DMS114 treated with DMSO at 0.1 percent for 48 hours (cell line): ENCODE results near the gene ERAP2.
"Not testable (repeated sequence)": the region's sequence is repeated elsewhere in the genome, so short reads cannot be mapped to it uniquely, and the experiment has no call there.

Experiments
- DNase-seq: peaks from one replicate; lab custom pipeline; 2025; ENCODE audit not compliant: unreplicated experiment; lab: John Stamatoyannopoulos, UW

ERAP2 gene

DNA sequence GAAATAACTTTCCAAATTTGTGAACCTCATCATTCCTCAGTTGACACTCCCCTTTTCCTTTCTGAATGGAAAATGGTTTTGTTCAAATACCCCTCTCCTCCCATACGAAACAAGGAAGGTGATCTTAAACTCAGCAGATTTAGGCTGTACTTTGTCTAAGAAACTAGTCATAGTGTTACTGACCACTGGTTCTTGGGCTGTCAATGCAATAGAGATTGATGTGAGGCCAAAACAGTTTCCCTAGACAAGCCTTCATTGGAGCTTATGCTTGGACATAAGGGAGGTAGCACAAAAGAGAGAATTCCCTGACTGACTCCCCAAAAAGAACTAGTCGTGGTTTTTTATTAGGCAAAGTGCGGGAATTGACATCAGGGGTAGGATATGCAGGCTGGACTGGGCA is 54.3 kb downstream of the ERAP2 start:
- DNase-seq: no peak

DNA sequence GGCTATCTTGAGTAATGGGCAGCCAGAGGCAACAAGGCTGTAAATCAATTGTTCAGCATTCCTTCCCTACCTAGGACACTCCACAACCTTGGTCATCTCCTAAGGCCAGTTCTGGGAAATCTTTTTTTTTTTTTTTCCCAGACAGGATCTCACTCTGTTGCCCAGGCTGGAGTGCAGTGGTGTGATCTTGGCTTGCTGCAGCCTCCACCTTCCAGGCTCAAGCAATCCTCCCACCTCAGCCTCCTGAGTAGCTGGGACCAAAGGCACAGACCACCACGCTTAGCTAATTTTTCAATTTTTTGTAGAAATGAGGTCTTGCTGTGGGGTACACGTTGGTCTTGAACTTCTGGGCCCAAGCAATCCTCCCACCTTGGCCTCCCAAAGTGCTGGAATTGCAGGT is 54.7 kb downstream of the ERAP2 start:
- not testable (repeated sequence) for DNase-seq

DNA sequence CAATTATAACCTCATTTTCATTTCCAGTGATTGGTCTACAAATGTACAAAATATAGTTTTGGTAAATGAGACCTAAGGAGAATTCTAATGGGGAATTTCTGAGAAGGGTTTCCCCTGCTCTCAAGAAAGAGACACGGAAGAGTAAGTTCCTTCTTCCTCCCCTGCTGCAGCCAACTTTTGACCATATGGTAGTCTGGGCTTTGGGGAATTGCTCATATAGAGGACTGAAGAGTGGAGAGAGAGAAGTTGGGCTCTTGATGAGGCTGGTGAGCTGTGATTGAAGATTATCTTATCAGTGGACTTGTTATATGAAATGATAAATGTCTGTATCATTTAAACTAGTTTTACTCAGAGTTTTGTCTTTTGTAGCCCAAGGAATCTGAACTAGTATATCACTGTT is 55.3 kb downstream of the ERAP2 start:
- no peak for DNase-seq

DNA sequence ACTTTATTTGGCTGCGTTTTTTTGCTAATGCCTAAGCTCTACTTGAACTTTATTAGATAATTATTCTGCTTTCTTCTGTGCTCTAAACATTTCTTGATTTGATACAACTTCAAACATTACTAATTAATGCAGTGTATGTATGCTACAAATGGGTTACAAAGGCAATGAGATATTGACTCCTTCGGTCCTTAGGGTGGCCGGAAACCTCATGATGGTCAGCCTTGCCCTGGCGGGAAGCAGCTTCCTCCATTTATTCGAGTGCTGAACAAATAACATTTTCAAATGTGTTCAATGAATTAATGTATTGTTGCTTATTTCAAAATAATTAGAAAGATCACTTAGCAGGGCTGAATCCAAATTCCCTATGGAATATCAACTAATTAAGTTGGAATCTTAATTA is 55.7 kb downstream of the ERAP2 start:
- no peak for DNase-seq

DNA sequence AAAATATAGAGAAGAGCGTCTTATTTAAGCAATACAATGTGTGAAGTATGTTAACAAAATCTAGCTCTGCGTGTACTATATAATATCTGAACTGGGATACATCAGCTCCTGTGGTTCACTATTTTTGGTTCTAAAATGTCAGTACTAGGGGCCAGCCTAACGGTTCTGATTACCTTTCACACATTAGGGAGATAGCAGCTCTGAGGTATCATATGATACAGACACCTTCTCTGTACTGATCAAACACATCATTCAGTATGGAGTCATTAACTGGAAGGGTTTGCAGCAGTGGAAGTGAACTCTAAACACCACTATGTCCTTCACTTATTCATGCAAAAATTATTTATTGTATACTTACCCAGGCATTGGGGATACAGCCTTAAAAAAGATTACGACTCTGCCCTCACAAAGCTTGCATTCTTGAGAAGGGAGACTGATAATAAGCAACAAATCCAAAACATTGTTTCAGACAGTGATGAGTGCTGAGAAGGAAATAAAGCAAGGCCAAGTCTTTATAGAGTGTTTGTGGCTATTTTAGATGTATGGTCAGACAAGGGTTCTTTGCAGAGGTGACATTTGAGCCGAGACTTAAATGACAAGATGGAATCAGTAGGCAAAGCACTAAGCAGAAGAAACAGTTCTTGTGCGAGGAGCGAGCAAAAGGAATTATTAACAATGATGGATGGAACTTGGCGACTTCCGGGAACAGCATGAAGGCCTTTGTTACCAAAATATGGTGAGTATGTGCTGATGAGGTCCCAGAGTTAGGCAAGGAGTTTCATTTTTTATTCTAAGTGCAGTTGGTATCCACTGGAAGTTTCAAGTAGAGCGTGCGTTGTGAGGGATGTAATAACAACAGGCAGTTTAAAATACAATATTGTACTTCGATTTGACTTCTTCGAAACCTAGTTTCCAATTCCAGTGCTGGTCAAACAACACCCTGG is 57.7 kb downstream of the ERAP2 start:
- DNase-seq: no peak

DNA sequence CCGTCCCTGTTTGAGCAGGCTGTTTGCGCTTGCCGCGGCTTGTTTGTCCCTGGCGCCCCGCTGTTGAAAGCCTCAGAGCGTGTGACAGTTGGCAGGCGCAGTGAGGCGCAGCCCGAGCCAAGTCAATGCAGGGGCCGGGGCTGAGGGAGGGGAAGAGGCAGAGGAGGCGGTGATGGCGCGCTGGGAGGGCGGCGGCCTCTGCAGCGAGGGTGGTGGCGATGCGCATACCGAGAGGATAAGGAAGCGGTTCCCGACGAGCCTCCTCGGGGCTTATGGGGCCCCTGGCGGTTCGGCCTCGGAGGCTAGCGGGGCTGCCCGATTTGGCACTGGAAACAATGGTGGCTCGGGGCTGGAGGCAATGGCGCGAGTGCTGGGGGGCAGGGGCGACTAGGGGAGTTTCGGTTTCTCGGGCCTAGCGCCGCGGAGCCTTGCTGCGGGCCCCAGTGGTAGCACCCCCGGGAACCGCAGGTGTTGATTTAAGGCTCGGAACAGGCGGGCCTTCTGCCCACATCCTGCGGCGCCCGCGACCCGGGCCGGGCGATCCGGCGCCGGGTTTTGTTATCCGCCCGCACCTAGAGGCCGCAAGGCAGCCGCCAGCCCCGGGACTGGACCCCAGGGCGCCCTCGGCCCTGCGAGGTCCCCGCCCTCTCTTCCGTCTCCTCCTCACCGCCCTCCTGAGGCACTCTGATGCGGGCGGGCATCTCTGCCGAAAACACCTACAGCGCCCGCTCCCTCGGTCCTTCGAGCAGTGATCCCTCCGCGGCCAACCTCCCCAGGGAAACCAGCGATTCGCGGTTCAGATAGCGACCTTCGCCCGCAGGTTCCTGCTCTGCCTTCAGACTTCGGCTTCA is 58.6 kb downstream of the ERAP2 start:
- peak; percentile 70 for DNase-seq

DNA sequence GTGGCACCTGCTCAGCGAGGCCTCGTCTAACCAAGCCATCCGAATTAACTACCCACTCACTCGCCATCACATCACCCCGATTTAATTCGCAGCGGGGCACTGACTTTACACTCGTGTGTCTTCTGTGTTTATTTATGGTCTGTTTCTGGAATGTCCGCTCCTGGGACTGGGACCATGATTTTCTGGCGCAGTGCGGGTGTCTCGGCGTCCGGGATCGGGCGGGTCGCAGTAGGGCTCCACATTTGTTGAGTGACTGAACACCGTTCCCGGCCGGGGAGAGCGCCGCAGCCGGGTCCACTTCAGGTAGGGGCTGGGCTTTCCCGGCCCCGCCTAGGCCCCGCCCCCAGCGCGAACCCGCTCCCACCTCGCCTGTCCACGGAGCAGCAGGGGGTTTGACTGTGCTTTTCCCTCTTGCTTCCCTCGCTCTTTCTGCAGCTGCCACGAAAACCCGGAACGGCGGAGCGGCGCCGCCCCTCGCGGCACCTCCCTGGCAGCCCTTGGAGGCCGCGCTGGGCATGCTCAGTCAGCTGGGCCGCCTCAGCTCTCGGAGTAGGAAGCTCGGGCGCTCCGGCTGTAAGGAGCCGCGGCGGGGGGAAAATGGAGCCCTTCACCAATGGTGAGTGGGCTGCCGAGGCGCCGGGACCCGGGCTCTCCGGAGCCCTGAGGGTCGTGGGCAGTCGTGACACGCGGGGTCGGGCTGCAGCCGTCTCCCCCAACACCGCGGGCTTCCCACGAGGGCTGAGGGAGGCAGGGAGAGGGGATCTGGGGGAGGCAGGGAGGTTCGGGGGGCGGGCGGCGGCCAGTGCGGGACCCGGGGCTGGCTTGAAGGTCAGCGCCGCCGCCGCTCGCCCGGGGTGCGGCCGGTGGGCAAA is 59.5 kb downstream of the ERAP2 start, which contains the start of gene LNPEP:
TSS of gene LNPEP (plus strand) at position 522 of the 872 bp plus-strand sequence. CDS start at position 598, 76 bp downstream.
- peak; percentile 93 for DNase-seq

DNA sequence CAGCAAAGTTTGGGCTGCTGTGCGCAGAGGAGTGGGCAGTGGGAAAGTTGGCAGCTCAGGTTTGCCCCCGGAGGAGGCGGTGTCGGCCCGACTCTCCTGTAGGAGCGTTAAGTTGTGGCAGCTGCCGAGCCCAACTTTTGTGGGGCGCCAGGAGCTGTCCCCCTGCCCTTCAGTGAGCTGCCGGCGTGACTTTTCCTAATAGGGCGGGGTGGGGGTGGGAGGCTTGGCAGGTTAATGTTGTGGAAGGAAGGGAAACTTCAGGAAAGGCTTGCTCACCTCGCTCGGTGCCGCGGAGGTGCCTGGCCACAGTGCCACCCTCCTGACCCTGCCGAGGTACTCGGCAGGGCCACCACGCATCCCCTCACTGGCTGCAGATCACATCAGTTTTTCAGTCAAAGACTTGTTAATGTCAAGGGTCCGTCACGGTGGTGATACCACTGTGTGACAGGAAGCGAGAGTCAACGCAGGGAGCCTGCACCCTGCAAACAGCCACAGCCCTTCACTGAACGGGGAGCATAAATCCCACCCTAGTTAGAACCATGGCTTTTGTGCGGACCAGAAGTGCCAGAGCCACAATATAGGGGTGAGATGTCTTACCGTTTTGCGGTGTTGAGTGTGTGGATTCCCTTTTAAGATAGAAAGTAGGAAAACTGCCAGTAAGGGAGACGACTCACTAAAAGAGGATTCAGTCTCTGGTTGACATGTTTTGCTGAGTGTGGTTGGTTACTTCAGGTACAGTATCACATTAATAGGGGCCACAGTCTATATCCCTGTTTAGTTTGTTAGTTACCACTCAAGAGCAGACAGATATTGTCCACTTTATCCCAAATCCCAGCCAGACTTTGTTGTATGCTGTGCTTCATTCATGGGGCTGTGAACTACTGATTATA is 60.4 kb downstream of the ERAP2 start:
- DNase-seq: peak; percentile 19

DNA sequence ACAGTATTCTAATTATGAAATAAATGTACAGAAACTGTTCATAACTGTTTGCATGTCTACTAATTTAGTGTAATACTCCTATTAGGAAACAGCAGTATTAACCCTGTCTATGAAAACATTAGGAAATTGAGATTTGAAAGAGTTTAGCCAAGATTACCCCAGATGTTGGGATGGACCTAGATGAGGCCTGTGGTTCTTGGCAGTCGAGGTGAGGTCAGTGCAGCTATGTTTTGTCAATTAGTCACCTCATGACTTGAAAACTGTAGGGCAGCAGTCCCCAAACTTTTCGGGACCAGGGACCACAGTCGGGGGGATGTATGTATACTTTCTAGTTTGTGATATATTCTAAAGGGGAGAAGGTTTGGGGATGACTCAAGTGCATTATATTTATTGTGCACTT is 64.3 kb downstream of the ERAP2 start:
- DNase-seq: no peak

DNA sequence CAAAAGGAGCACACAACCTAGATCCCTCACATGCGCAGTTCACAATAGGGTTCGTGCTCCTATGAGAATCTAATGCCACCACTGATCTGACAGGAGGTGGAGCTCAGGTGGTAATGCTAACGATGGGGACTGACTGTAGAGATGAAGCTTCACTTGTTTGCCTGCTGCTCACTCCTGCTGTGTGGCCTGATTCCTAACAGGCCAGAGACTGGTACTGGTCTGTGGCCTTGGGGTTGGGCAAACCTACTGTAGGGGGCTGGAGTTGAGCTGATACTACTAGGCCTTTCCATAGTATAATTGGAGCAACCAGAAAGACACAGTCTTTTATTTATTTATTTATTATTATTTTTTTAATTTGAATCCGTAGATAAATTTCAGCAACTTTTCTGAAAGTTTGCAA is 64.8 kb downstream of the ERAP2 start:
- no peak for DNase-seq

DNA sequence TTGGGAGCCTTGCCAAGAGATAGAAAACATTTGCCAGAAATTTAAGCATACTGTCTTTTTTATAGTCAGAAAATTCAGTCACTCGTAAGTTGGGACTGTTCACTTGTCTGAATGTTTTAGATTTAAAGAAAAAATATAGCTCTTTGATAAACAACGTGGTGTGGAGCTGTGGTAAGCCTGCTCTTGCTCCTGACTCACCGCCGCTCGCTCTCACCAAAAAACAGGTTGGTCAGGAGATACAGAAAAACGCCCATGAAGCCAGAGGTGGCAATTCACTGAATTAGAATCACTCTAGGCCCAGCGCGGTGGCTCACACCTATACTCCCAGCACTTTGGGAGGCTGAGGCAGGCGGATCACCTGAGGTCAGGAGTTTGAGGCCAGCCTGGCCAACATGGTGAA is 65.8 kb downstream of the ERAP2 start:
- DNase-seq: no peak

DNA sequence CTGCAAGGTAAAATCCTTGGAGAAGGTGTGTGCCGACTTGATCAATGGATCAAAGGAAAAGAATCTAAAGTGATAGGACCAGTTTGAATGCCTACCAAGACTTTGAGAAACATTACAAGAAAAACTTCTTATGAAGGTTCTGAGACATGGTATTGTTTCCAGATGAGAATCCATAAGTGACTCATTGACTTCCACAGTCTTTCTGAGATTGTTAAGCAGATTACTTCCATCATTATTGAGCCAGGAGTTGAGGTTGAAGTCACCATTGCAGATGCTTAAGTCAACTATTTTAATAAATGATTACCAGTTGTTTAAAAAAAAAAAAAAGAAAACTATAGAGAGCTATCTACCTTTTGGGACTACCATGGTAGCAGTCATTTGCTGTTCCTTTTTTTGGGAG is 66.6 kb downstream of the ERAP2 start:
- no peak for DNase-seq

DNA sequence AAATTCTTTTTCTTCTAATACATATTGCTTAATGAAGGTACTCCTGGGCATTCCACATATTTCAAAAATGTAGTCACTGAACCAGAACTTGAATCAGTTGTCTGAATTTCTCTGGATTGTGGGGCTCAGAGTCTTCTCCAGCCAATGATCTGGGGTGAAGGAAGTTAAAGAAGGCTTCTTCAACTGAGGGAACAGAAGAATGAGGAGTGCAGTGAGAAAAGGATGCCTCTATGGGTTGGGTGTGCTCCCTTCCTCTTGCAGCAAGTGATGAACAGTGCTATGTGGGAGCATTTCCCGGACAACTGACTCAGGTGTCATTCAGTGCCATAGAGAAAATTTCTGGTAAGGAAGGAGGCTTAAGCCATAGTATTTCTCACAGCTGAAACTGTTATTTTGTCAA is 67.5 kb downstream of the ERAP2 start:
- no peak for DNase-seq

DNA sequence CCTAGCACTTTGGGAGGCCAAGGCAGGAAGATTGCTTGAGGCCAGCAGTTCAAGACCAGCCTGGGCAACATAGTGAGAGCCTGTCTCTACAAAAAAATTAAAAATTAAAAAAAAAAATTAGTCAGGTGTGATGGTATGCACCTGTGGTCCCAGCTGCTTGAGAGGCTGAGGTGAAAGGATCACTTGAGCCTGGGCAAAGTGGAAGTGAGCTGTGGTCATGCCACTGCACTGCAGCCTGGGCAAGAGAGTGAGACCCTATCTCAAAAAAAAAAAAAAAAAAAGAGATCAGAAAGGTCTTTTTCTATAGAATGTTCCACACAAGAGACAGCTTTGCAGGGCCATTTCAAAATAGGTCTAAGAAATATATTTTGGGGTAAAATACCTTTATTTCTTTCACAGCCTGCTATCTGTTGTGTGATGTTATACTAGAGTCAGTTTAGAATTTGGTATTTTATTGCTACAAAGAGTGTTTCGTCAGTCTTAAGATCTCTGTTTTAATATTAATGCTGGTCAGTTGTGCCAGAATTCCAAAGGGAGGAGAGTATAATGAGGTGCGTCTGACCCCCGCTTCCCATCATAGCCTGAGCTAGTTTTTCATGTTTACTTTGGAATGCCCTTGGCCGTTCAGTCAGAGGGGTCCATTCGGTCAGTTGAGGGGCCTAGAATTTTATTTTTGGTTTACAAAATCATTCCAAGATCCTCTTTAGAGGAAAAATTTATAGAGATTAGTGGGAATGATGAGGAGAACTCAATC is 69.0 kb downstream of the ERAP2 start:
- no peak for DNase-seq

DNA sequence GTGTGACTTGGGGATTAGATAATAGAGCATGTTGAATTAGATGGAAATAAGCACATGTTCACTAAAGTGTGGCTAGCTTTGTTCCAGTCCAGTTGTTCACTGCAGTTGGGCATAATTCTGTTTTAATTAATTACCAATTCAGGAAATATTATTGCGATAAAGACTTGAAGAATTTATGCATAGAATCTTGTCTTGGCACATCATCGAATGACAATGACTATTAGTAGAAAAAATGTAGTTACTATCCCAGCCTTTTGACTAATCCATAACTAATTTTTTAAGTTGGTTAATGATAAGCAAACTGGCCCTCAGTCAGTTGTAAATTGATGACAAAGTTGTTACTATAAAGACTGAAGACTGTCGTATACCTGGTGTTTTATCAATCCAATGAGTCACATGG is 70.1 kb downstream of the ERAP2 start:
- DNase-seq: no peak

DNA sequence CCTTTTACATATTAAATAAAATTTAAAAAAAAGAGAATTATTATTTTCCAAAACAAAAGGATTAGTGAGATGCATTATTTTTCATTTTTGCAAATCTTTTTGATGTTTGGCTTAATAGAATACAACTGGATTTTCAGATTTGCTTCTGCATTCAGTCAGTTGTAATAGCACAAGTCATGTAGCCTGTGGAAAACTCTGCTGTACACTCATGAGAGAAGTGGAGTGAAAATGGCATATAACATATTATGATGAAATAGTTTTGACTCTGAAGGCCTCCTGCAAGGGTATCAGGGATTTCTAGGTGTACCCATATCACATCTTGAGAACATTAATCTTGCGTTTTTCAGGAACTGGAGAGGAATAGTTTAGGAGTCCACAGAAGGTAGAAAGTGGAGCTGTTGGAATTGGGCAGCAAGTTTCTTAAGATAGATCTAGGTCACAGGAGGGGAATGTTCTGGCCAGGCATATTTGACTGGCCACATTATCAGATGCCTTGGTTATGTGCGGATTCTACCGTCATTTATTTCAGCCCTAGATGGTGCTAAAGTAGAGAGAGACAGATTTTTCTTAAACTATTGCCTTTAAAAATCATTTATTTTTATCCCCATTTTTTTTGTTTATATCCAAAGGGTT is 75.9 kb downstream of the ERAP2 start:
- no peak for DNase-seq

DNA sequence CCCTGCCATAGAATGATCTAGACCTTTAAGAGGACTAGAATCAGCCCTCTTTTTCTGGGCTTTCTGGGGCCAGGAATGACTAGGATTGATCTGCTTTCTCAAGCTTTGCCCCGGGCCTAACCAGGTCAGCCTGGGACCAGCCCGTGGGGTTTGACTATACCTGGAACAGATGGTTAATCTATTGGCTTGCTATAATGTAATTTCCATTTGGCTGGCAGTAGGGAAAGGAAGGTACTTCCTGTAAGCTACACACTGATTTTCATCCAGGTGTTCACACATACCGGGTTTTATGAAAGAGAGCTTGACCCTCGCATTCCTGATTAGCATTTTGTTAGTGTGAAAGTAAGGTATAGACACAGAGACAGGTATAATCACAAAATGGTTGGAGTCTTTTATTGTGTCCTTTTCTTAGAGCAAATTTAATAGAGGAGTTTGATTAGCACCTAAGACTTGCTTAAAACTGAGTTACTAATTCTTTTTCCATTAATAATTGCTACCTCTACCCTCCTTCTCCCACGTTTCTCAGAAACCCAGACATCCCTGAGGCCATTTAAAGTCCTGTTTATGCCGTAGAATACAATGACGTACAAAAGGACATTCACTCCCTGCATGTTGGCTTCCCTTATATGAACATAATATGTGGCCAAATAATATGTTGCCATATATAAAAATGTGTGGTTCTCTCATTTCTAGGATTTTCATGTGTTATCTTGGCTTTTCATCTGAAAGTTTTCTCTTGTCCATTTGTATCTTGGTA is 76.9 kb downstream of the ERAP2 start:
- DNase-seq: no peak
